ENCODE data around the gene FGF22.

The FGF22 gene

GRCh38 chr19:644363-644762 is 4.7 kb downstream of the FGF22 start:
- DNase-seq (ENCODE audit: low spot score): no peak

DNA sequence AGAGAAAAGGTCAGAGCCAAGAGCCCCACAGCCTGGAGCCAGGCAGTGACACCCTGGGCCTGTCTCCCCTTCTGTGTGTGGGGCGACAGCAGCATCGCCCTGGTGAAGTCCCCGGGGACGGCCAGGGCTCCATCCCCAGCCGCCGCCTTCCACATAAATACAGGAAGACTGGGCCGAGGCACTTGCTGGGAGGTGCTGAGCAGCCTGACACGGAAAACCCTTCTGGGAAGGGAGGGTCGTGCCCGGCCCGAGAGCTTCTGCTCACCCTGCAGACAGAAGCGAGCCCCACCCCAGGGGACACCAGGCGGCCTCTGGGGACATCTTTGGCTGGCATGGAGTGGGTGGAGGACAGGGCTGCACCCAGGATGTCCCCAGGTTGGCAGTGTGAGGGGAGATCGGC is 5.1 kb downstream of the FGF22 start:
- no peak for DNase-seq (ENCODE audit: low spot score)

DNA sequence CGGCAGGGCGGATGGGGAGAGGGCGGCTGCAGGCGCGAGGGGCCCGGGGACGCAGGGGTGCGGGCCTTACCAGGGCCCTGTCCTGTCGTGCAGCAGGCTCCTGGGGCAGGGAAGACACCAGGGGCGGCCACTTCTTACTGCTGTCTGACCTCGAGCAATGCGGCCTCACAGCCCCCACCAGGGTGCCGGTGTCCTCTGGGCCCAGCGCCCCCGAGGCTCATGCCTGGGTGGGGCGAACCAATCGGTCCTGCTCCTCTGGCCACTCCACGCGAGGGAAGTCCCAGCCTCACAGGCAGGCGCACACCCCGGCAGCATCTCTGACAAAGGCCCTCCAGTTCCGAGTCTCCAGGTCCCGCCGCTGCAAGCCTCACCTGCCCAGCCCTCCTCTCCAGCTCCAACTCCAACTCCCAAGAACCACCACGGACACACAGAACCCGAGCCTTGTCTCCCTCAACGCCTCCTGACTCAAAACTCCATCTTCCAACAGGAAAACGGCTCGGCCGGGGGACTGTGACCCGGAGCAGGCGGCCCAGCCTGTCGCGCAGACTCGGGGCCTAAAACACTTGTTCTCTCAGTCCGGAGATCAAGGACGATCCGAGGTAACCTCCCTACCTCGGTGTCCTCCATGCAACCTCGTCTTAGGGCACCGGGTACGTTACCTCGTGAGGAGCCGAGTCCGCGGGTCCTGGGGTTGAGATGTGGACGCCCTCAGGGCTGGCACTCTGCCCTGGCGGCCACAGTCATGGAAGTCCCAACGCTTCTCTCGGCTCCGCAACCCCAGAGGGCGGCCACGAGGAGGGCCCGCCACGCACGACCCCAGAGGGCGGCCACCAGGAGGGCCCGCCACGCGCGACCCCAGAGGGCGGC is 6.5 kb downstream of the FGF22 start:
- DNase-seq (ENCODE audit: low spot score): no peak

DNA sequence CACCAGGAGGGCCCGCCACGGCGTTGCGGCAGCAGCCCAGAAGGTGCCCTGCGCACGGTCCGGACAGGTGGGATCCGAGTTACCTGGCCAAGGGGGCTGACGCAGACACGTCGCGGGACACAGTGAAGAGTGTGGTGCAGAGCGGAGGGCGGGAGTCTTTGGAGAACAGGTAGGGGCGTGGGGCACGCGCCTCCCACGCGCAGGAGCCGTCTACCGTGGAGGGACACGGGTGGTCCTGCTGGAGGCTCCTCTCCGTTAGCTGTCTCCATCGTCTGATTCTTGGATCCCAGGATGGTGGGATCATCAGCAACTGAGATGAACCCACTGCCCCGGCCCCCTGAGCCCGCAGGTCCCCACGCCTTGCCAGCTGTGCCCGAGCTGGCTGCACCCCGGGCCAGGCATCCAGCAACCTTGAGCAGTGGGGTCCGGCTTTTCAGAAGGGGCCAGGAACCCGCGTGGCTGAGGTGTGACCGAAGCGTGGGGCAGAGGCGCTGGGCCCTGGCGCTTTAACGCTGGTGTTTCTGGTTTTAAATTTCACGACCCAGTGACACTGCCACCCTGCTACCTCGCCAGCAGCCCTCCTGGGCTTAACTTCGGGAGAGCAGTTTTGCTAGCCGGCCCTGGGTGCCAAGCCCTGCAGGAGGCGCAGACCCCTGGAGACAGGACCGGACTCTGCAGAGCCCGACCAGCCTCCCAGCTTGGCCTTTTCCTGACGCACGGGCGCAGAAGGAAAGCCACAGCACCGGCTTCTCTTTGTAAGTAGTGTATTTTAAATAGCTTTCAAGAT is 7.3 kb downstream of the FGF22 start:
- DNase-seq (ENCODE audit: low spot score): no peak

DNA sequence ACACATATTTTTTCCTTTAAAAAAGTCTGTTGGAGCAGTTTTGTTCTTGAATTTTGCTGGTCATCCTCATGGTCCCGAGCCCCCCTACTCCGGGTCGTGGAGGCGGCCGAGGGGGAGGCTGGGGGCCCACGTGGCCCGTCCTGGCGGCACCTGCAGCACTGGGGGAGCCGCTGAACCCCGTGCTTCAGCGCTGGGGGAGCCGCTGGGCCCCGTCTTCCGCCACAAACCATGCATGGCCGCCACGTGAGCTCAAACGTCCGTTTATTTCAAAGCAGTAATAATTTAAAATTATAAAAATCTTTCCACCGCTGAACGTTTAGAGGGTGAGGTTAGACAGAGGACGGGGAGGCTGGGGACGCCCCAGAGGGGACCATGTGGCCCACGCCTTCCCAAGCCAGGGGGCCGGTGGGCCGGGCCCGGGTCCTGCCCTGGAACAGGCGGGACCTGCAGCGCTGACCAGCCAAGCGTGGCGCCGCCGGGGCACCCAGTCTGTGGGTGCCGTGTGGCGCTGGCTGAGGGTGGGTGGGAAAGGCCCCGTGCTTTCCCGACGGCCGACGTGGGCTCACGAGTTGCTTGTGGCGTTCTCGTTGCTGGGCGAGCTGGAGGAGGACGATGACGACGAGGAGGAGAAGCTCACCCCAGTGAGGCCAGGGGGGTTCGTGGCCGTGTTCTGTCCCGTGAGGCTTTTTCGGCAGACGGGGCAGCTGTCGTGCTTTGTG is 8.0 kb downstream of the FGF22 start:
- peak; percentile 28 for DNase-seq (ENCODE audit: low spot score)

DNA sequence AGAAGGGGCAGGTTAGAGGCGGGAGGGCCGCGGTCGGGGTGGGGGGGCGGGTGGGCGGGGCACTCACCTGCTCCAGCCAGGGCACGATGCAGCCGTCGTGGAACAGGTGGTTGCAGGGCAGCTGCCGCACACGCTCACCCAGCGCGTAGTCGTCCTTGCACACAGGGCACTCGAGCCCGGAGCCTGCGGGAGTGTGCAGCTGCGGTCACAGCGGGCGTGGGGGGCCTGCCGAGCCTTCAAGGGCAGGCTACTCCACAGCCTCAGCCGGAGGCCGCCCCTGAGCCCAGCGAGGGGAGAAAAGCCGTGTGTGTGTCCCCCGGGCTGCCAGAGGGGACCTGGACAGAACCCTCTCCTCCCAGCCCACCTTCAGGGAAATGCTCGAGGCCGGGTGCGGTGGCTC is 8.6 kb downstream of the FGF22 start:
- no peak for DNase-seq (ENCODE audit: low spot score)

GRCh38 chr19:648904-649801 is 9.5 kb downstream of the FGF22 start:
- DNase-seq (ENCODE audit: low spot score): no peak

DNA sequence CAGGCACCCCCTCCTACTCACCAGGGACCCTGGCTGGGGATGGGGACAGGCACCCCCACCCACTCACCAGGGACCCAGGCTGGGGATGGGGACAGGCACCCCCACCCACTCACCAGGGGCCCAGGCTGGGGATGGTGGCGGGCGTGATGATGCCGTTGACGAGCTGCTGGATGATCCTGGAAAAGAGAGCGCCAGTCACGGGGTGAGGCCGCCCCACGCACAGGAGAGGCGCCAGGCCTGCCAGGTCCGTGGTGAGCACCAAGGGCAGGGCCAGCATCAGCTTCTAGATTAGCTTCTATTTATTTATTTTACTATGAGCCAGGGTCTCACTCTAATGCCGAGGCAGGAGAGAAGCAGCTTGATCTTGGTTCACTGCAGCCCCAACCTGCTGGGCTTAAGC is 10.4 kb downstream of the FGF22 start:
- no peak for DNase-seq (ENCODE audit: low spot score)

DNA sequence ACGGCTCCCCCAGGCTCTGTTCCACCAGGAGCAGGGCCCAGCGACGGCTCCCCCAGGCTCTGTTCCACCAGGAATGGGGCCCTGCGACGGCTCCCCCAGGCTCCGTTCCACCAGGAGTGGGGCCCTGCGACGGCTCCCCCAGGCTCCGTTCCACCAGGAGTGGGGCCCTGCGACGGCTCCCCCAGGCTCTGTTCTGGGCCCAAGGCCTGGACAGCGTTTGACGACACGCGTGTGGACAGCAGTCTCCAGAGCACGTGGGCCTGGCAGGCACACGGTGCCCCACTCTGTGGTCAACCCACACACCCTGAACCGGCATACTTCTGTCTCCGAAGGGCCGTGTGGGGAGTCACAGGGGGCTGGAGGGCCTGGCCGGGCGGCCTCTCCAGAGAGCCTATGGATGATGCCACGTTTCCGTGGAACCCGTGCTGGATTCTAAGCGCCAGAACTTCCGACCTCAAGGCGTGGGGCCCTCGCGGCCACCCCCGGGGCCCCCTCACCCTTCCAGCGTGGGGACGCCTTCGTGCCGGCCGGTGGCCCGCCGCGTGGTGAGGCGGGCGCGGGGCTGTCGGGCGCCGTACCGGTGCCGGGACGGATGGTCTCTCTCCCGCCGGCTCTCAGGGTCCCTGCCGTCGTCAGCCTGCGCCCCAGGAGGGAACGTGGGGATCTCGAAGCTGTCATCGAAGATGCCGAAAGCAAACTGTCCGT is 11.6 kb downstream of the FGF22 start:
- DNase-seq (ENCODE audit: low spot score): no peak

GRCh38 chr19:651991-652390 is 12.3 kb downstream of the FGF22 start:
- DNase-seq (ENCODE audit: low spot score): no peak

GRCh38 chr19:652467-653389 is 13.0 kb downstream of the FGF22 start:
- no peak for DNase-seq (ENCODE audit: low spot score)

GRCh38 chr19:653425-653824 is 13.7 kb downstream of the FGF22 start:
- no peak for DNase-seq (ENCODE audit: low spot score)

GRCh38 chr19:655691-656090 is 16.0 kb downstream of the FGF22 start:
- no peak for DNase-seq (ENCODE audit: low spot score)

DNA sequence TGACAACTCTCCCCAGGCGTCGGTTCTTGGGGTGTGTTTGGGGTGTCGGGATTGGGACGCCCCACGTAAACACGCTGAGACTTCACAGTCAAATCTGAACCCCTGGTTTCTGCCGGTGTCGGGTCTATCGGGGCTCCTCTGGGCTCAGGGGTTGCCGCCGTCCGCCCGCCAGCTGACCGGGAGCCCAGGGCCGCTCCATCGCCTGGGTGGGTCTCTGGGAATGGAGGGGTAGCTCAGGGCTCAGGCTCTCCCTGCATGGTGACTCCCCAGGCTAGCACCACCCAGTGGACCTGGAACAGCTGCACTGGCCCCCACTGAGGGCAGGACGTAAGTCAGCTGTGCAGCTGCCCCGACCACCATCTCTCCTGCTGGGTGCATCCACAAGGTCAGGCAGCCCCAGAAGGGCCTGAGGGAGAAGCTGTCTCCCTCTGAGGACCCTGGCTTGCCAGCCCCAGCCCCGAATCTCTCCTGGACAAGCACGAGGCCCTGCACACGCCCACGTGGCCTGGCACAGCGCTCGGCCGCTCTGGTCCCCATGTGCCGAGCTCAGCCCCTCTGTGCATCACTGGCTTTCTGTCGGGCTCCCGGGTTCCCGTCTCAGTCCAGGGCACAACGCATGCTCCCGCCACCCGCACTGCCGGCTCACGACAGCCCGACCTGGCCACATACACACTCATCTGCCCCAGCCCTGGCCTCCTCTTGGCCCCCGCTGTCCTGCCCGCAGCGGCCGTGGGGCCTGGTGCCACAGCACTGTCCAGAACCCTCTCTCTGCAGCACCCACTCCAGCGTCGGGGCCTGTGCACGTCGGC is 17.3 kb downstream of the FGF22 start:
- DNase-seq (ENCODE audit: low spot score): no peak

- DNase-seq (ENCODE audit: low spot score): no peak
These were observed 17.9 kb downstream of the FGF22 start for GRCh38 chr19:657611-658010.

- DNase-seq (ENCODE audit: low spot score): no peak
These were observed 18.6 kb downstream of the FGF22 start for GRCh38 chr19:658059-658839.

- no peak for DNase-seq (ENCODE audit: low spot score)
These were observed 19.5 kb downstream of the FGF22 start for GRCh38 chr19:658916-659839.
